HFFc6 (cell line): ENCODE results near the gene KRT86. TPM values are rescaled to one million over a fixed set of nuclear protein-coding genes. Genes with fewer than 3 reads are reported as not detected.

ENCODE experiments used
- DNase-seq: peaks from one replicate; pipeline ENCODE4 v3.0.0-alpha.2; 2018
- H3K27ac Mint-ChIP-seq: 2 replicates; pipeline ENCODE4 v1.8.0; 2020; ENCODE audit warnings: mild to moderate bottlenecking, mixed read lengths
- H3K27me3 Mint-ChIP-seq: 2 replicates; pipeline ENCODE4 v1.8.0; 2021; ENCODE audit warnings: mild to moderate bottlenecking, moderate library complexity, mixed read lengths; ENCODE audit not compliant: insufficient read depth
- H3K36me3 Mint-ChIP-seq: 2 replicates; pipeline ENCODE4 v1.8.0; 2021; ENCODE audit warnings: low read depth, mixed read lengths
- H3K4me1 Mint-ChIP-seq: 2 replicates; pipeline ENCODE4 v1.8.0; 2020; ENCODE audit warnings: low read depth, mixed read lengths
- H3K4me3 Mint-ChIP-seq: 2 replicates; pipeline ENCODE4 v1.8.0; 2020; ENCODE audit warnings: mild to moderate bottlenecking, moderate library complexity, mixed read lengths
- H3K9me3 Mint-ChIP-seq: 2 replicates; pipeline ENCODE4 v1.8.0; 2020; ENCODE audit warnings: mild to moderate bottlenecking, mixed read lengths
- CTCF ChIP-seq: fragments of 200-600 bp; sonication (generic); IDR thresholded peaks from 2 replicates; pipeline ENCODE4 v1.5.0; 2021; ENCODE audit warnings: antibody characterized with exemption, mild to moderate bottlenecking
- long read RNA-seq: library from polyadenylated mRNA; unstranded; transcript quantifications from one replicate; pipeline ENCODE4 v2.0.0, GENCODE V29; 2019
- total RNA-seq, 6 experiments: library from RNA; stranded (reverse); fragmentation: NEBNext Ultra II Directional; extraction: Animal tissue kit (Norgen Biotek cat#: 25700); gene quantifications; 2 replicates in 1 of 6; 3 replicates in 5 of 6; pipeline ENCODE4 v1.2.3, GENCODE V29; 2021

Gene KRT86
- under 1 TPM in 5 of 6 experiments, not detected in 1; 0.15 to 0.26 (median 0.19) TPM for total RNA-seq
- long read RNA-seq, partial matches to known transcripts, result 0 of 1 reads
- long read RNA-seq, other reads (novel, unspliced or antisense), result 1 of 1 reads

- DNase-seq, result no peak
- Mint-ChIP-seq H3K36me3 (no peaks in the 10 kb centered on the region), H3K27ac (no peak within 1 kb of the TSS), H3K9me3 (no peaks in the 10 kb centered on the region), H3K27me3 (peaks cover 9% of the 10 kb centered on the region), H3K4me1 (peaks cover 30% of the 10 kb centered on the region), H3K4me3 (no peak within 1 kb of the TSS)
- TF ChIP-seq CTCF, result no peak
These were observed at the start of gene KRT86 for GRCh38 chr12:52274521-52275120. Gene KRT86 (plus strand): TSS chr12:52274645. CDS start chr12:52301917, 27,272 bp downstream.

GRCh38 chr12:52225752-52226151 lies 48.7 kb upstream of the KRT86 start:
- no peak overlapping the region for H3K27ac Mint-ChIP-seq
- no peak overlapping the region for H3K4me3 Mint-ChIP-seq
- TF ChIP-seq CTCF, result no peak
- H3K9me3 Mint-ChIP-seq, result peaks cover 29% of the 10 kb centered on the region
- peaks cover 27% of the 10 kb centered on the region for H3K36me3 Mint-ChIP-seq
- H3K27me3 Mint-ChIP-seq, result peaks cover 2% of the 10 kb centered on the region
- peaks cover 85% of the 10 kb centered on the region for H3K4me1 Mint-ChIP-seq
- DNase-seq, result no peak

- Mint-ChIP-seq H3K9me3 (peaks cover 29% of the 10 kb centered on the region), H3K4me1 (peaks cover 85% of the 10 kb centered on the region), H3K27ac (no peak overlapping the region), H3K36me3 (peaks cover 27% of the 10 kb centered on the region), H3K4me3 (no peak overlapping the region), H3K27me3 (peaks cover 2% of the 10 kb centered on the region; the same call in 1 of the 2 replicates)
- no peak for DNase-seq
- TF ChIP-seq CTCF, result no peak
These were observed 48.0 kb upstream of the KRT86 start for GRCh38 chr12:52226446-52226845.

GRCh38 chr12:52227606-52228166 lies 46.8 kb upstream of the KRT86 start:
- Mint-ChIP-seq H3K4me3 (no peak overlapping the region), H3K27me3 (peaks cover 2% of the 10 kb centered on the region; the same call in 1 of the 2 replicates), H3K27ac (no peak overlapping the region), H3K9me3 (peaks cover 29% of the 10 kb centered on the region), H3K36me3 (peaks cover 27% of the 10 kb centered on the region), H3K4me1 (peaks cover 85% of the 10 kb centered on the region)
- DNase-seq, result no peak
- TF ChIP-seq CTCF, result no peak

GRCh38 chr12:52228366-52228765 lies 46.1 kb upstream of the KRT86 start:
- DNase-seq, result no peak
- TF ChIP-seq CTCF, result no peak
- peaks cover 2% of the 10 kb centered on the region; the same call in 1 of the 2 replicates for H3K27me3 Mint-ChIP-seq
- peaks cover 79% of the 10 kb centered on the region for H3K4me1 Mint-ChIP-seq
- peak overlapping the region; percentile 53 for H3K27ac Mint-ChIP-seq
- peak overlapping the region; percentile 16; the same call in 1 of the 2 replicates for H3K4me3 Mint-ChIP-seq
- peaks cover 26% of the 10 kb centered on the region for H3K36me3 Mint-ChIP-seq
- peaks cover 28% of the 10 kb centered on the region for H3K9me3 Mint-ChIP-seq
